Activated T-cell treated with anti-CD3 and anti-CD28 coated beads, Interleukin-2, amount 50 U/mL, for 72 hours (primary cell): ENCODE data around the gene C16orf89. TPM values are rescaled to one million over a fixed set of nuclear protein-coding genes. Genes with fewer than 3 reads are reported as not detected.
"Not testable (repeated sequence)": the region's sequence is repeated elsewhere in the genome, so short reads cannot be mapped to it uniquely, and the experiment has no call there.

Experiments used
- ATAC-seq, 2 donors: fragments of 150-1000 bp; cut with Tn5 transposase; replicated peaks in 1 of 2; 2 replicates each; pipeline ENCODE4 v1.10.0; 2021; ENCODE audit warnings: moderate library complexity in 2 of 2, mild to moderate bottlenecking in 1 of 2
- DNase-seq, 2 donors: peaks; one replicate each; pipeline ENCODE4 v3.0.0; 2021 to 2022; ENCODE audit warnings: mixed read lengths in 1 of 2
- H3K27ac Mint-ChIP-seq: one replicate; pipeline ENCODE4 v1.8.0; 2022; ENCODE audit warnings: mild to moderate bottlenecking, moderate library complexity, mixed read lengths
- H3K27me3 Mint-ChIP-seq: one replicate; pipeline ENCODE4 v1.8.0; 2022; ENCODE audit warnings: low read depth, mixed read lengths
- H3K36me3 Mint-ChIP-seq, 2 donors: one replicate each; pipeline ENCODE4 v1.8.0; 2022; ENCODE audit warnings: mixed read lengths in 2 of 2, mild to moderate bottlenecking in 1 of 2; ENCODE audit not compliant: insufficient read depth in 2 of 2
- H3K4me1 Mint-ChIP-seq: one replicate; pipeline ENCODE4 v1.8.0; 2022; ENCODE audit warnings: low read depth, mixed read lengths
- H3K4me3 Mint-ChIP-seq, 2 donors: one replicate each; pipeline ENCODE4 v1.8.0; 2022; ENCODE audit warnings: mild to moderate bottlenecking in 2 of 2, mixed read lengths in 2 of 2, moderate library complexity in 2 of 2
- H3K9me3 Mint-ChIP-seq, 2 donors: one replicate each; pipeline ENCODE4 v1.8.0; 2022; ENCODE audit warnings: mixed read lengths in 2 of 2
- total RNA-seq, 2 donors: library from RNA; stranded (reverse); gene quantifications; one replicate each; pipeline ENCODE4 v1.2.3, GENCODE V29; 2022

Gene C16orf89, protein sequence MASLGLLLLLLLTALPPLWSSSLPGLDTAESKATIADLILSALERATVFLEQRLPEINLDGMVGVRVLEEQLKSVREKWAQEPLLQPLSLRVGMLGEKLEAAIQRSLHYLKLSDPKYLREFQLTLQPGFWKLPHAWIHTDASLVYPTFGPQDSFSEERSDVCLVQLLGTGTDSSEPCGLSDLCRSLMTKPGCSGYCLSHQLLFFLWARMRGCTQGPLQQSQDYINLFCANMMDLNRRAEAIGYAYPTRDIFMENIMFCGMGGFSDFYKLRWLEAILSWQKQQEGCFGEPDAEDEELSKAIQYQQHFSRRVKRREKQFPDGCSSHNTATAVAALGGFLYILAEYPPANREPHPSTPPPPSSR
- not detected for total RNA-seq

DNA sequence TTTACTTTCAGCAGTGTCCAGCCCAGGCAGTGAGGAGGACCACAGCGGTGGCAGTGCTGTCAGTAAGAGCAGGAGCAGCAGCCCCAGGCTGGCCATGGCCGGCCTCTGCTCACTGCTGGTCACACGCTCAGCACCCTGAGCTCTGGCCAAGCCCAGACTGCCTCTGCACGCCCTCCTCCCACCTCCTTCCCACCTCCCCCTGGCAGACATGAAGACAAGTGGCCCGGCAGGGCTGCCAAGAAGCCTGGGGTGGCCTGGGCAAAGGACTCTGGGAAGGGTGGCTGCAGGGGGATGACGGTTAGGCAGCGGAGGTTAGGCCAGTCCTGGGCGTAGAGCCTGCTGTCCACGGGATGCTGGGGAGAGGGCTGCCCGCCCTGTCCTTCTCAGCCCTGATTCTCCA is at the start of gene C16orf89:
TSS of gene C16orf89 (minus strand) at position 144 of the 400 bp plus-strand sequence. CDS start at position 96, 48 bp downstream.
- no peak for ATAC-seq
- H3K9me3 Mint-ChIP-seq, result no peaks in the 10 kb centered on the region

DNA sequence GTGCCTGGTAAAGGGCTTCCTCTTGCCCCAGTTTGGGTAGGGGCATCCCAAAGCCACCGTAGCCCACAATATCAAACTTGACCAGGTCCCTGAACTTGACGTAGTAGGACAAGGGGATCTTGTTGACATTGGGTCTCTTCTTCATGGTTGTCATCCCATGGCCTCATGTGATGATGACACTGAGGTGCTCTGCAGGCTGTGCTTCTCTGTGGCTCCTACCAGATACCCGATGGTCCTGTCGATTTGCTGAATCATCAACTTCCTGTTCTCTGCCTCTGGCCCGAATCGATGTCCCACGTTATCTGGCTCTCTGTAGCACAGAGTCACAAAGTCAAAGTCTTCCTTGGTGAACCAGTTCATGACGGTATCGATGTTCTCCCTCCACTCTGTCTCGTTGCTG is 45.2 kb upstream of the C16orf89 start:
- not testable (repeated sequence) for H3K27me3 Mint-ChIP-seq, DNase-seq, H3K36me3 Mint-ChIP-seq, H3K4me1 Mint-ChIP-seq, H3K4me3 Mint-ChIP-seq, H3K9me3 Mint-ChIP-seq, ATAC-seq, H3K27ac Mint-ChIP-seq

More for the DNA sequence above, at the start of gene C16orf89:
- no peak for DNase-seq
- no peaks in the 10 kb centered on the region for H3K36me3 Mint-ChIP-seq
- no peak within 1 kb of the TSS for H3K4me3 Mint-ChIP-seq
- H3K4me1 Mint-ChIP-seq, result peaks cover 2% of the 10 kb centered on the region
- H3K27ac Mint-ChIP-seq, result no peak within 1 kb of the TSS
- no peaks in the 10 kb centered on the region for H3K27me3 Mint-ChIP-seq

DNA sequence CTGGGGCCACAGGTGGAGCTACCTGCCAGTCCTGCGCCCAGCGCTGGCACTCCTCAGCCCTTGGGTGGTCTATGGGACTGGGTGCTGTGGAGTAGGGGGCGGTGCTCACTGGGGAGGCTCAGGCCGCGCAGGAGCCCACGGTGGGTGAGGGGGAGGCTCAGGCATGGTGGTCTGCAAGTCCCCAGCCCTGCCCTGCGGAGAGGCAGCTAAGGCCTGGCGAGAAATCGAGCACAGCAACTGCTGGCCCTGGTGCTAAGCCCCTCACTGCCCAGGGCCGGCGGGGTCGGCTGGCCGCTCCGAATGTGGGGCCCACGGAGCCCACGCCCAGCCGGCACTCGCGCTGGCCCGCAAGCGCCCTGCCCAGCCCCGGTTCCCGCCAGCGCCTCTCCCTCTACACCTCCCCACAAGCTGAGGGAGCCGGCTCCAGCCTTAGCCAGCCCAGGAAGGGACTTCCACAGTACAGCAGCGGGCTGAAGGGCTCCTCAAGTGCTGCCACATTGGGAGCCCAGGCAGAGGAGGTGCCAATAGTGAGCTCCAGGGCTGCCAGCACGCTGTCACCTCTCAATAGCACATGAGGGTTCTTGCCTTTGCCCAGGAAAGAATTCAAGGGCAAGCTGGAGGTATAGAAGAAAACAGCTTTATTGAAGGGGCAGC is 42.9 kb upstream of the C16orf89 start:
- DNase-seq, result no peak
- Mint-ChIP-seq H3K27me3 (no peaks in the 10 kb centered on the region), H3K4me3 (no peak overlapping the region), H3K9me3 (no peaks in the 10 kb centered on the region), H3K4me1 (no peaks in the 10 kb centered on the region), H3K36me3 (no peaks in the 10 kb centered on the region), H3K27ac (no peak overlapping the region)
- no peak for ATAC-seq

DNA sequence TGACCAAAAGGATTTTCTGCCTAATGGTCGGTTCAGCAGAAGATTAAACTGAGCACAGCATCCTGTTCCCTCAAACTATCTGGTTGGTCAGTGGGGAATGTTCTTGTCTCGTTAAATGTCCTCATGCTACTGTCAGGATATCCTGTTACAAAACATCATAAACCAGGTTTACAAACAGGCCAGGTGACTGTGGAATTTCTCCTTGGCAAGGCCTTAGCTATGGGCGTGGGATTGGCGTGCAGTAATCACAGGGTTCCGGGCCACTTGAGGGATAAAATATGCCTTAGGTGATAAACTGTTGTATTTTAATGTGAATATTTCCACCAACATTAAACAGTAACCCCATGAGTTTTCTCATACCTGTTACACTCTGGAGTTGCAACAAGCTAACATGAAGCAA is 39.3 kb upstream of the C16orf89 start:
- H3K4me3 Mint-ChIP-seq, H3K27ac Mint-ChIP-seq, H3K27me3 Mint-ChIP-seq, H3K4me1 Mint-ChIP-seq, H3K9me3 Mint-ChIP-seq, ATAC-seq, DNase-seq, H3K36me3 Mint-ChIP-seq: not testable (repeated sequence)

DNA sequence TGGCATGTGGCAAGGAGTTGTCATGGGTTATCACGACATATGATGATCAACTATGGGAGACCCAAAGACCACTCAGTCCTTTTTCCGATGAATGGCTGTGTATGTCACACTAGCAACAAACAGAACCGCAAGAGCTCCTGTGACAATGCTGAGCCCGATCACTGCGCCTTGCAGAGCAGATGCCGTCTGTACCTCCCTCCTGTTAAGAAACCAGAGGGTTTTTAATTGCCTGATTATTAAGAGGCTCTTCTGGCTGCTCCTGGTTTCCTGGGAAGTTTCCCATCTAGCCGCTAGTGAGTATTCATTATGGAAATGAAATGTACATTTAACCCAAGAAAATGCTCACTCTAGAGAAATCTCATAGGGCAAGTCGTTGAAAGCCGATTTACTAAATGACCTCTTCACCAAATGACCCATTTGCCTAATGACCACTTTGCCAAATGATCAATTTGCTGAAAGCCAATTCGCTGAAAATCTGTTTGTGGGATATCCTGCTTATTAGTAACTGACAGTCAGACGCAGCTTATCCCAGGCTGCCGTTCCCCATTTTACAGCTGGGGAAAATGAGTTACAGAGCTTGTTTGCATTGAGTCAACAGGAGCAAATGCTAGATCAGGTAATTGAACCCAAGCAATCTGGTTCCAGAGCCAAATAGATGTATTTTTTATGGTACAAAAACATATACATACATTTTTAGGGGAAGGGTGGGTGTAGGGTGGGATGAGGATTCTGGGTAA is 37.7 kb upstream of the C16orf89 start:
- not testable (repeated sequence) for H3K4me3 Mint-ChIP-seq, H3K36me3 Mint-ChIP-seq, ATAC-seq, H3K9me3 Mint-ChIP-seq, H3K27me3 Mint-ChIP-seq, H3K27ac Mint-ChIP-seq, DNase-seq, H3K4me1 Mint-ChIP-seq

DNA sequence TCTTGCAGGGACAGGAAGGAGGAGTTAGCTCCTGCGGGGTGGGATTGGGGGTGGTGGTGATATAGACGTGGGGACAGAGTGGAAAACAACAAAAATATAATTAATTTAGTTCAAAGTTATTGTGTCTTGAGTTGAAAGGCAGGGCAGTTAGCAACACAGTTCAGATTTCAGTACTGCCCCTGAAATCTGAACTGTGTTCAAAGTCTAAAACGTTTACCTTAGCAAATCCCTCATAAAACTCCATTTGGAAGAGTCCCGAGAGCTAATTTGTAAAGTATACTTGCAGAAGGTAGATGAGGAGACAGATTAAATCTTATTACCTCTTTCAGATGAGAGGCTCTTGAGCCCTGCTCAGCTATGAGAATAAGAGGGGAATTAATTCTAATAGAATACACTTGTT is 33.4 kb upstream of the C16orf89 start:
- H3K27ac Mint-ChIP-seq, H3K9me3 Mint-ChIP-seq, ATAC-seq, DNase-seq, H3K27me3 Mint-ChIP-seq, H3K36me3 Mint-ChIP-seq: not testable (repeated sequence)
- peaks cover 23% of the 10 kb centered on the region for H3K4me1 Mint-ChIP-seq
- H3K4me3 Mint-ChIP-seq, result peak overlapping the region; percentile 87 to 91

DNA sequence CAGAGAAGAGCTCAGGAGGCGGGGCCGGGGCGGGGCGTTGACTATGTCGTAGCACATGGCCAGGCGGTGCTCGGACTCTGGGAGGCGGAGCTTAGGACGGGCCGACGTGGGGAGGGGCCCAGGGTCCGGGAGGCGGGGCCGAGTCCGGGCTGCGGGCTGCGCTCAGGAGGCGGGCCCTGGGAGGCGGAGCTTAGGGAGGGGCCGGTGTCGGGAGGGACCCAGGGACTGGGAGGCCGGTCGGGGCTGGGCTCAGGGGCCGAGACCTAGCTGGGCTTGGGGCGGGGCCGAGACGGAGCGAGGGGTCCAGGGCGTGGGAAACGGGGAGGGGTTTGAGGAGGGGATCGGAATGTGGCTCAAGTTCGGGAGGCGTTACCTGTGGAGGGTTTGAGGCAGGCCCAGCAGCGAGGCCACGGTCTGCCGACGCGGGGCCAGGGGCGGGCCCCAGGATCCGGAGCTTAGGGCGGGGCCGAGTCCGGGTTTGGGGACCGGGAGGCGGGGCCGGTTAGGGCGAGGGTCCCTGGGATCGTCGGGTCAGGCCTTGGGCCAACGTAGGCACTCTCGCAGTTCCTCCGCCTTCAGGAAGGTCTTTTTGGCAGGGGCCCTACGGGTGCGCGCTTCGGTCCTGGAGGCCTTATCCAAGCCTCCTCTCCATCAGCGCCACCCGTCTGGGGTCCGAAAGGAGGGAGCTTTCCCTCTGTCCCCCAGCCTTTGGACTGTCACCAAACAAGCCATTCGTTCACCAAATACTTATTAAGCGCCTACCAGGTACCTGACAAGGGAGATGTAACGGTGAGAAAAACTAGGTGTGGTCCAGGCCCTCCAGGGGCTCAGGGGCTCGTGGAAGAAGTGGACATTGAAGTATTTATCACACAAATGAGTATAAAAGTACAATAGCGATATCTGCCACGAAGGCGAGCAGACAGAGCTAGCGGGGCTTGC is 32.7 kb upstream of the C16orf89 start:
- not testable (repeated sequence) for H3K36me3 Mint-ChIP-seq, H3K9me3 Mint-ChIP-seq, H3K27me3 Mint-ChIP-seq
- ATAC-seq (peak in 1 of 2 donors; percentile 74), DNase-seq (peak; percentile 97 to 98)
- Mint-ChIP-seq H3K4me3 (peak overlapping the region; percentile 91 to 95), H3K27ac (peak overlapping the region; percentile 94), H3K4me1 (peaks cover 23% of the 10 kb centered on the region)

DNA sequence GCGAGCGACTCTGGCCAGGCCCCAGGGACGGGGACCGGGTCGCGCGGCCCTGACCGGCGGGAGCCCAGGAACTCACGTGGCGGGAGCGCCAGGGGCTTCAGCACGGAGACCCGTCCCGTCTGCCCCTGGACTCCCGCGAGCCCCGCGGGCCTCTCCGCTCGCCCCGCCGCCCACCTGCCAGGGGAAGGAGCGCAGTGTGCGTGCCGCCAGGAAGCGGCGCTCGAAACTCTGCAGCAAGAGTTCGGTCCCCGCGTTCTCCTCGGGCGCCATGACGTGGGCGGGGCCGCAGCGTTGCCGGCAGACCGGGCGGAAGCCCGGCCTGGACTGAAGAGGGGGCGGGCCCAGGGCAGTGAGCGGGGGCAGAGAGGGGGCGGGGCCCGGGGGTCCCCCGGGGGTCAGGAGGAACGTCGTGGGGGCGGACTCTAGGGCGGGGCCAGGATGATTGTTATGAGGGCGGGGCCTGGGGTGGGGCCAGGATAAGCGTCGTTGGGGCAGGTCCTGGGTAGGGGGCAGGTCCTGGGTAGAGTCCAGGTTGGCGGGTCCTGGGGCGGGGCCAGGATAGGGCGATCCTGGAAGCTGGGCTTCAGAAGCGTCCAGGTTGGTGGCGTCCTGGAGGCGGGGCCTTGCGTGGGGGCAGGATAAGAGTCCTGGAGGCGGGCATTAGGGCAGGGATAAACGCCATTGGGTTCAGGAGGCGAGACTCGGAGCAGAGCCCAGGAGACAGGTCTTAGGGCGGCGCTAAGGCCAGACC is 31.9 kb upstream of the C16orf89 start, which contains the start of gene EEF2KMT:
TSS of gene EEF2KMT (minus strand) at position 326 of the 751 bp plus-strand sequence. CDS start at position 270, 56 bp downstream.
- H3K36me3 Mint-ChIP-seq, H3K9me3 Mint-ChIP-seq: not testable (repeated sequence)
- peak within 1 kb of the TSS; percentile 91 to 95 for H3K4me3 Mint-ChIP-seq

DNA sequence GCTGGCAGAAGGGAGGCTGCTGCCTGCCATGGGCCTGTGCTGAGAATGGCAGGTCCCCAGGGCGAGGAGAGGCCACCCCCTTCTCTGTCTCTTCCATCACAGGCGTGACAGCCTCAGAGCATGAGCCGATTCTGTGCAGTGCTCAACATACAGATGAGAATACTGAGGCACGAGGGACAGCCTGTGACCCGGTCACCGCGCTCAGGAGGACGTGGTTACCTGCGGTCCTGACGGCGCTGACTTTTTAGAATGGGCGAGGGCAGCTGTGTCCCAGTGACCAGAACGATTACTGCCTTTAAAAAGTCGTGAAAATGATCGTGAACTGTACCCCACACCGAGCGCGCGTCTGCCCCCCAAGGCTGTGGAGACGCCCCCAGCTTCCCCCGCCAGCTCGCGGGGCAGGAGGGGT is 31.3 kb upstream of the C16orf89 start:
- H3K36me3 Mint-ChIP-seq, ATAC-seq, H3K27me3 Mint-ChIP-seq, H3K9me3 Mint-ChIP-seq: not testable (repeated sequence)
- H3K4me1 Mint-ChIP-seq, result peaks cover 27% of the 10 kb centered on the region
- peak overlapping the region; percentile 91 to 95 for H3K4me3 Mint-ChIP-seq
- DNase-seq, result peak; percentile 34 to 42
- peak overlapping the region; percentile 85 for H3K27ac Mint-ChIP-seq

More for the DNA sequence above, 31.9 kb upstream of the C16orf89 start, which contains the start of gene EEF2KMT:
- H3K27ac Mint-ChIP-seq, result peak within 1 kb of the TSS; percentile 94
- H3K27me3 Mint-ChIP-seq, result not testable (repeated sequence)
- ATAC-seq (peak; percentile 99), DNase-seq (peak; percentile 90 to 92)
- H3K4me1 Mint-ChIP-seq, result peaks cover 23% of the 10 kb centered on the region

DNA sequence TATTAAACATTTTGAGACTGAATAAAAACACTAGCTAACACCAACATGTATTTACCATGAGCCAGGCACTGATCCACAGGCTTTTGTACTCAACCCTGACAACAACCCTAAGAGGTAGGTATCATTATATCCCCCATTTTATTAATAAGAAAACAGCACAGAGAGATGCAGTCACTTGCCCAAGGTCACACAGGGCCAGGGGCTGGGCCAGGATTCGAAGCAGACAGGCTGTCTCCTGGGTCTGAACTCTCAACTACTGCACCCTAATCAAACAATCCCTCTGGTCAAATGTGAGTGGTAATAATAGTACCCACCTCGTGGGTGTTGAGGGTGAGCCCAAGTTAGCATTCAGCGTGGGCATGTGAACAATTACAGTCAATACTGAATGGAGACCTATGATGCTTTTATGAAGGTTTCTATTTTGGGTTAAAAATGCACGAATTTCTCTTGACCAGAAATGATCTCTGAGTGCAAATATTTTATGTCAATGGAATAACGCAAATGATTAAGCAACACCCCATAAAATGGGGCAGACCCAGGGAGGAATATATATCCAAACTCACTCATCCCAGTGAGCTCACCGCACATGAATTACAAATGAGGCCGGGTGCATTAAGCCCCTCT is 30.8 kb upstream of the C16orf89 start:
- ATAC-seq, result not testable (repeated sequence)

DNA sequence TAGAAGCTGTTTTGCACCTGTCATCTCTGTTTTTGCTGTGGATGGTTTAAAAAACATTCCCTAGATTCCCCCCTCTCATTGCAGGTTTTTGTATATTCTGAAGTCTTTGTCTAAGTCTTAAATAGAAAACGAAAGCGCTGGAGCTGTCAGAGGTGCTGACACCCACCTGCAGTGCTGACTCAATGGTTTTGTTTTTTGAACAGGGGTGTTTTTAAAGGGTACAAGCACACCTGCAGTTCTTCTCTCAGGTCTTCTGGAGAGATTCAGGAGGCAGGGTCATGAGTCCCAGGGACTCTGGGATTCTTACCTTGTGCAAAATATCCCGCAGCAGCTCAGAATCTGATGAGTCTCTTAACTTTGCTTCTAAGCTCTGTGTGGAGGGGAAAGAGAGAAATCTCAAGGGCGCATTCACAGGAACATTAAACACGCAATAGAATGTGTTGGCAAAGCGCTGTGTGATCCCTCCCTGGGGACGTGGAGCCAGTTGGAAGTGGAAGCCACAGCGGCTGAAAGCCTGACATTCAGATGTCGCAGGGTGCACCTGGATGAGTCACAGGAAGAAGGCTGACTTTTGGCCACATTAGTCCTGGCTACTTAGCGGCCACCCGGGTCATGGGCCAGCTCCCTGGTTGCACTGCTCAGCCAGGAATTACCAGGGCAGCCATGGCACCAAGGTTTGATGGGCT is 29.5 kb upstream of the C16orf89 start:
- H3K36me3 Mint-ChIP-seq, H3K27ac Mint-ChIP-seq, H3K27me3 Mint-ChIP-seq, H3K9me3 Mint-ChIP-seq, DNase-seq, ATAC-seq, H3K4me3 Mint-ChIP-seq: not testable (repeated sequence)
- peaks cover 35% of the 10 kb centered on the region for H3K4me1 Mint-ChIP-seq

More for the DNA sequence above, 30.8 kb upstream of the C16orf89 start:
- H3K4me1 Mint-ChIP-seq, result peaks cover 31% of the 10 kb centered on the region
- not testable (repeated sequence) for DNase-seq, H3K36me3 Mint-ChIP-seq, H3K27me3 Mint-ChIP-seq, H3K9me3 Mint-ChIP-seq
- H3K4me3 Mint-ChIP-seq, result peak overlapping the region; percentile 91 to 95
- peak overlapping the region; percentile 85 for H3K27ac Mint-ChIP-seq
